A673 (cell line): ENCODE results near the gene MGA. TPM values are rescaled to one million over a fixed set of nuclear protein-coding genes. Genes with fewer than 3 reads are reported as not detected.

Experiments used
- BruUV-seq: library from RNA; stranded (reverse); fragments of 400-500 nt; replicated peaks from 2 replicates; lab custom pipeline; 2021; lab: Mats Ljungman, UMichigan
- CTCF ChIA-PET: fragments of 300-600 bp; sonication (Branson Sonifier 250); formaldehyde crosslinking; loops from one replicate; lab custom pipeline; 2022; ENCODE audit warnings: antibody characterized with exemption; lab: Charles Lee
- POLR2A ChIA-PET: fragments of 300-600 bp; sonication (Branson Sonifier 250); formaldehyde crosslinking; loops from one replicate; lab custom pipeline; 2022; ENCODE audit warnings: antibody characterized with exemption; ENCODE audit not compliant: low non-redundant PET; lab: Charles Lee
- DNase-seq: peaks from one replicate; pipeline ENCODE4 v3.0.0-alpha.2; 2015; ENCODE audit warnings: low spot score
- H3K27ac ChIP-seq: fragments of 200-600 bp; sonication (generic); 2 replicates; pipeline ENCODE4 v1.5.1; 2016; ENCODE audit warnings: mixed run types, low read depth, mild to moderate bottlenecking, mixed read lengths, antibody characterized with exemption, low read length; ENCODE audit not compliant: poor library complexity, severe bottlenecking
- H3K27me3 ChIP-seq: fragments of 200-600 bp; sonication (generic); replicated peaks from 2 replicates; pipeline ENCODE4 v1.6.1; 2017; ENCODE audit warnings: mixed run types, low read depth, mild to moderate bottlenecking, mixed read lengths, antibody characterized with exemption, low read length; ENCODE audit not compliant: insufficient read depth, poor library complexity
- H3K36me3 ChIP-seq: fragments of 200-600 bp; sonication (generic); 2 replicates; pipeline ENCODE4 v1.6.1; 2016; ENCODE audit warnings: mixed run types, mild to moderate bottlenecking, mixed read lengths, antibody characterized with exemption, low read length; ENCODE audit not compliant: insufficient read depth, poor library complexity, severe bottlenecking
- H3K4me1 ChIP-seq: fragments of 200-600 bp; sonication (generic); 2 replicates; pipeline ENCODE4 v1.6.1; 2017; ENCODE audit warnings: mixed run types, mild to moderate bottlenecking, mixed read lengths, antibody characterized with exemption, low read length; ENCODE audit not compliant: insufficient read depth, poor library complexity, severe bottlenecking
- H3K4me3 ChIP-seq: fragments of 200-600 bp; sonication (generic); 2 replicates; pipeline ENCODE4 v1.5.1; 2016; ENCODE audit warnings: low read depth, mixed run types, mild to moderate bottlenecking, mixed read lengths, low read length; ENCODE audit not compliant: poor library complexity, severe bottlenecking
- H3K9me3 ChIP-seq: fragments of 200-600 bp; sonication (generic); 2 replicates; pipeline ENCODE4 v1.6.1; 2016; ENCODE audit warnings: mixed run types, low read depth, mild to moderate bottlenecking, mixed read lengths, antibody characterized with exemption, low read length; ENCODE audit not compliant: poor library complexity, severe bottlenecking
- EZH2 ChIP-seq: fragments of 200-600 bp; sonication (generic); IDR thresholded peaks from 2 replicates; pipeline ENCODE4 v1.6.1; 2017; ENCODE audit warnings: borderline replicate concordance, low read depth, mild to moderate bottlenecking, mixed read lengths, antibody characterized with exemption, low read length; ENCODE audit not compliant: poor library complexity, severe bottlenecking
- intact Hi-C: fragments of 100-400 bp; cut with micrococcal nuclease; formaldehyde crosslinking; loops from one replicate; pipeline ENCODE4 v1.10.0; 2022; ENCODE audit not compliant: unreplicated experiment
- total RNA-seq: library from RNA; stranded (reverse); gene quantifications from 2 replicates; pipeline ENCODE4 v1.2.3, GENCODE V29; 2021
- TF ChIP-seq, protein P1 (sequence below): fragments of 300-800, 200-600 bp; sonication (generic); conservative IDR thresholded peaks from 2 replicates; pipeline ENCODE4 v1.5.1; 2017; ENCODE audit warnings: low read depth, mild to moderate bottlenecking, antibody characterized with exemption, low read length, moderate library complexity, mixed read lengths

The MGA gene
- total RNA-seq, 1 experiment from 2014 or later: 49.3 TPM

DNA sequence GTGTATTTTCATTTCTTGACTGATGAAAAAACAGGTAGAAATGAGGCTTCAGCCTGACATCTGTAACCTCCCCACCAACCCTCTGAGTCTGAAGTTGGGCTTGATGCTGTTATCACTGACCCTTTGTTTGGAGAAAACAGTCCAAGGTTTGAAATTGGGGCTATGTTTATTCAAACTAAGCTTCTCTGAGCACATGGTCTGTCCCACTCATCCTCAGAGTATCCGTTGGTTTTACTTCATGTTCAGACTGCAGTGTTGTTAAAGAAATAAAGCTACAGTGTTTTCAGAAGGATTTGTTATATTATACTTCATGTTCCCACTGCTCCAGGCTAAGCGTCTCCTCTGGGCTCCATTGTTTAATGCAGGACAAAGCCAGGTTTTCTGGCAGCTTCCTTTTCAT, 120.1 kb downstream of the MGA start:
- ChIA-PET POLR2A (no interaction called here), CTCF (interaction anchor here (0.5 kb wide), 1 partner anchor 341 kb away, joined by 3 read pairs; no protein-coding TSS in a partner anchor)
- no peak for DNase-seq
- Histone ChIP-seq H3K9me3 (no peaks in the 10 kb centered on the region), H3K4me3 (no peak overlapping the region), H3K4me1 (peaks cover 24% of the 10 kb centered on the region), H3K27me3 (no peaks in the 10 kb centered on the region), H3K27ac (no peak overlapping the region), H3K36me3 (no peaks in the 10 kb centered on the region)
- TF ChIP-seq, protein P1, sequence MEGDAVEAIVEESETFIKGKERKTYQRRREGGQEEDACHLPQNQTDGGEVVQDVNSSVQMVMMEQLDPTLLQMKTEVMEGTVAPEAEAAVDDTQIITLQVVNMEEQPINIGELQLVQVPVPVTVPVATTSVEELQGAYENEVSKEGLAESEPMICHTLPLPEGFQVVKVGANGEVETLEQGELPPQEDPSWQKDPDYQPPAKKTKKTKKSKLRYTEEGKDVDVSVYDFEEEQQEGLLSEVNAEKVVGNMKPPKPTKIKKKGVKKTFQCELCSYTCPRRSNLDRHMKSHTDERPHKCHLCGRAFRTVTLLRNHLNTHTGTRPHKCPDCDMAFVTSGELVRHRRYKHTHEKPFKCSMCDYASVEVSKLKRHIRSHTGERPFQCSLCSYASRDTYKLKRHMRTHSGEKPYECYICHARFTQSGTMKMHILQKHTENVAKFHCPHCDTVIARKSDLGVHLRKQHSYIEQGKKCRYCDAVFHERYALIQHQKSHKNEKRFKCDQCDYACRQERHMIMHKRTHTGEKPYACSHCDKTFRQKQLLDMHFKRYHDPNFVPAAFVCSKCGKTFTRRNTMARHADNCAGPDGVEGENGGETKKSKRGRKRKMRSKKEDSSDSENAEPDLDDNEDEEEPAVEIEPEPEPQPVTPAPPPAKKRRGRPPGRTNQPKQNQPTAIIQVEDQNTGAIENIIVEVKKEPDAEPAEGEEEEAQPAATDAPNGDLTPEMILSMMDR: no peak
- no peak for TF ChIP-seq EZH2
- no TSS peak for BruUV-seq
- intact Hi-C loops: no loop called here

DNA sequence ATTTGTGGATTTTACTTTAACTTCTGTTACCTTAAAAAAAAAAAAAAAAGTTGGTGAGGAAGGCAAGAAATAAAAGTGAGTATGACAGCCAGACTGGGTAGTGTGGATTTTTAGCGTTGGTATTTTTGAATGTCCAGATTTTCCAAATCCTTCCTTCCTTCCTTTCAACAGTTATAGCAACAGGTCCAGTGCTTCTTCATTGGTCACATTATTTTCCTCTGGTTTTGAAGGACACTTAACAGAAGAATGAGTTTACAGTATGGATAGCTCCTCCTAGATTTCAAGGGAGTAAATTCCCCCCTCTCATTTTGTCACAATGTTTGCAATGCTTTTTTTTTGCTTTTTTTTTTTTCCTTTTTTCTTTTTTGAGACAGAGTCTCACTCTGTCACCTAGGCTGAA, 120.5 kb downstream of the MGA start:
- H3K27ac ChIP-seq: no peak overlapping the region
- no peak for TF ChIP-seq EZH2
- TF ChIP-seq, protein P1: no peak
- H3K36me3 ChIP-seq: no peaks in the 10 kb centered on the region
- no TSS peak for BruUV-seq
- H3K4me3 ChIP-seq: no peak overlapping the region
- H3K4me1 ChIP-seq: peaks cover 19% of the 10 kb centered on the region
- no peak for DNase-seq
- ChIA-PET CTCF (interaction anchor here (0.7 kb wide), 1 partner anchor 126 kb away, joined by 4 read pairs; no protein-coding TSS in a partner anchor), POLR2A (no interaction called here)
- no peaks in the 10 kb centered on the region for H3K9me3 ChIP-seq
- no peaks in the 10 kb centered on the region for H3K27me3 ChIP-seq
- intact Hi-C loops: no loop called here

DNA sequence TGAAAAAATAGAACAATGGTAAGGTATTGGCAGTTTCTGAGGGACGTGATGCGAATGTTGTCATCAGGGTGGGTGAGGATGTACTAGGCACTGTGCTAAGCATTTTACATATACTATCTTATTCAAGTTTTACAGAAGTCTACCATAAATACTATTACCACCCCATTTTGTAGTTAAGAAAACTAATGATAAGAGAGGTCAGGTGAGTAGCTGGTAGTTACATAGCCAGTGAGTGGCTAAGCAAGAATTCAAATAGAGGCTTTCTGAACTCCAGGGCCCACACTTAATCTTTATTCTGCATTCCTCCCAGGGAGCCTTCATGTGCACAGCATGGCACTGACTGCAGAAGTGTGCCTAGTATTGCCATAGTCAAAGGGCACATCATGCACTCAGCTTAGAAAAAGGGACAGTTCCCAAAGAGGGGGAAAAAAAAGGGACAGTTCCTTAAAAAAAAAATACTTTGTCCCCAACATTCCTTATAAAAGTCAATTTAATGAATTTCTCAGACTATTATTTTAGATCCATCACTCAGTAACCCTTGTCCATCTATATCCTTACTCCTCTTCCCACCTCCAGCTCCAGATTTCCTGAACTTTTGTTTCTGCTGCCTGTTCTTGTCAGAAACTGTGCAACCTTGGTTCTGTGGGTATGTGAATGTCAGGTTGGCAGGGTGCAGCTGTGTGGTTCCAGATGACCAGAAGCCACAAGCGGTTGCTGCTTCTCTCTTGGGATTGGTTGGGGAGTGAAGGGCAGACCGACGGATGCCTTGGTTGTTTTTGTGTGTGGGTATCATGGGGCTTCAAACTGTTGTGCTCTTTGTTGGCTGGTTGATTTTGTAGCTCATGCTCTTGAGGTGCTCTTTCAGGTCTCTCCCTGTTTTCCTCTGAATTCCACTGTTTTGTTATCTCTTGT, 122.4 kb downstream of the MGA start:
- Histone ChIP-seq H3K27ac (no peak overlapping the region), H3K4me1 (peaks cover 10% of the 10 kb centered on the region), H3K36me3 (no peaks in the 10 kb centered on the region), H3K9me3 (no peaks in the 10 kb centered on the region), H3K27me3 (no peaks in the 10 kb centered on the region), H3K4me3 (no peak overlapping the region)
- BruUV-seq: no TSS peak
- no peak for DNase-seq
- TF ChIP-seq, protein P1: no peak
- TF ChIP-seq EZH2: no peak
- intact Hi-C loops: no loop called here
- POLR2A ChIA-PET: no interaction called here
- CTCF ChIA-PET: interaction anchor here (0.6 to 0.8 kb wide), 2 partner anchors 9 to 49 kb away, joined by 3 read pairs; no protein-coding TSS in a partner anchor
